ENCODE measurements around the gene KIAA1671. TPM values are rescaled to one million over a fixed set of nuclear protein-coding genes. Genes with fewer than 3 reads are reported as not detected.
A peak's percentile ranks its signal among the peaks of the same experiment; 100 is the strongest.

KIAA1671 gene
- total RNA-seq, 1 donor from 2014 or later: 62.1 TPM

GRCh38 chr22:25062386-25063085 lies 110.0 kb downstream of the KIAA1671 start:
- Mint-ChIP-seq H3K9me3 (ENCODE audit: low read depth) (no peaks in the 10 kb centered on the region), H3K27ac (peak overlapping the region; percentile 92), H3K4me1 (ENCODE audit: low read depth) (no peaks in the 10 kb centered on the region), H3K4me3 (ENCODE audit: low read depth) (no peak overlapping the region), H3K36me3 (ENCODE audit: insufficient read depth) (peaks cover 11% of the 10 kb centered on the region), H3K27me3 (no peaks in the 10 kb centered on the region)
- DNase-seq (ENCODE audit: low spot score, unreplicated experiment): no peak
- TF ChIP-seq CTCF (IDR thresholded peaks at IDR 0.05; ENCODE audit: unreplicated experiment): no peak

- peaks cover 9% of the 10 kb centered on the region for H3K36me3 Mint-ChIP-seq (ENCODE audit: insufficient read depth)
- H3K27ac Mint-ChIP-seq: peak overlapping the region; percentile 31
- H3K4me1 Mint-ChIP-seq (ENCODE audit: low read depth): no peaks in the 10 kb centered on the region
- H3K4me3 Mint-ChIP-seq (ENCODE audit: low read depth): no peak overlapping the region
- DNase-seq (ENCODE audit: low spot score, unreplicated experiment): no peak
- no peak for TF ChIP-seq CTCF (IDR thresholded peaks at IDR 0.05; ENCODE audit: unreplicated experiment)
- no peaks in the 10 kb centered on the region for H3K27me3 Mint-ChIP-seq
- H3K9me3 Mint-ChIP-seq (ENCODE audit: low read depth): no peaks in the 10 kb centered on the region
These were observed 112.5 kb downstream of the KIAA1671 start for GRCh38 chr22:25064894-25065560.

GRCh38 chr22:25066861-25067435 lies 114.4 kb downstream of the KIAA1671 start:
- peaks cover 10% of the 10 kb centered on the region for H3K36me3 Mint-ChIP-seq (ENCODE audit: insufficient read depth)
- H3K4me1 Mint-ChIP-seq (ENCODE audit: low read depth): peaks cover 2% of the 10 kb centered on the region
- H3K9me3 Mint-ChIP-seq (ENCODE audit: low read depth): no peaks in the 10 kb centered on the region
- peak overlapping the region; percentile 71 for H3K27ac Mint-ChIP-seq
- no peak overlapping the region for H3K4me3 Mint-ChIP-seq (ENCODE audit: low read depth)
- no peak for DNase-seq (ENCODE audit: low spot score, unreplicated experiment)
- no peak for TF ChIP-seq CTCF (IDR thresholded peaks at IDR 0.05; ENCODE audit: unreplicated experiment)
- H3K27me3 Mint-ChIP-seq: no peaks in the 10 kb centered on the region

GRCh38 chr22:25067851-25068421 lies 115.4 kb downstream of the KIAA1671 start:
- DNase-seq (ENCODE audit: low spot score, unreplicated experiment): no peak
- Mint-ChIP-seq H3K4me1 (ENCODE audit: low read depth) (peaks cover 2% of the 10 kb centered on the region), H3K4me3 (ENCODE audit: low read depth) (no peak overlapping the region), H3K27me3 (no peaks in the 10 kb centered on the region), H3K36me3 (ENCODE audit: insufficient read depth) (peaks cover 8% of the 10 kb centered on the region), H3K27ac (peak overlapping the region; percentile 71), H3K9me3 (ENCODE audit: low read depth) (no peaks in the 10 kb centered on the region)
- no peak for TF ChIP-seq CTCF (IDR thresholded peaks at IDR 0.05; ENCODE audit: unreplicated experiment)

- TF ChIP-seq CTCF (IDR thresholded peaks at IDR 0.05; ENCODE audit: unreplicated experiment): no peak
- no peak overlapping the region for H3K4me3 Mint-ChIP-seq (ENCODE audit: low read depth)
- H3K27me3 Mint-ChIP-seq: no peaks in the 10 kb centered on the region
- peaks cover 4% of the 10 kb centered on the region for H3K36me3 Mint-ChIP-seq (ENCODE audit: insufficient read depth)
- H3K4me1 Mint-ChIP-seq (ENCODE audit: low read depth): peaks cover 2% of the 10 kb centered on the region
- no peak for DNase-seq (ENCODE audit: low spot score, unreplicated experiment)
- no peak overlapping the region for H3K27ac Mint-ChIP-seq
- H3K9me3 Mint-ChIP-seq (ENCODE audit: low read depth): no peaks in the 10 kb centered on the region
These were observed 116.2 kb downstream of the KIAA1671 start for GRCh38 chr22:25068707-25069106.
